Thoracic aorta (tissue), 2 donors: ENCODE results near the gene AP2M1. TPM values are rescaled to one million over a fixed set of nuclear protein-coding genes. Genes with fewer than 3 reads are reported as not detected.

Source experiments
- ATAC-seq: fragments of 150-250 bp; one replicate; pipeline ENCODE4 v1.8.0; 2017; ENCODE audit warnings: low read depth; ENCODE audit not compliant: insufficient number of reproducible peaks, low FRiP score
- DNase-seq: peaks from one replicate; pipeline ENCODE4 v3.0.0-alpha.2; 2020; ENCODE audit warnings: low spot score
- H3K27ac ChIP-seq, 2 donors: fragments of 200-600 bp; sonication (generic); 1 replicate in 1 of 2; 2 replicates in 1 of 2; pipeline ENCODE4 v1.5.1; 2016; ENCODE audit warnings: mild to moderate bottlenecking in 2 of 2, moderate library complexity in 2 of 2
- H3K27me3 ChIP-seq: fragments of 200-600 bp; sonication (generic); replicated peaks from 2 replicates; pipeline ENCODE4 v1.6.0; 2016; ENCODE audit warnings: mild to moderate bottlenecking; ENCODE audit not compliant: insufficient read depth
- H3K36me3 ChIP-seq: fragments of 200-600 bp; sonication (generic); one replicate; pipeline ENCODE4 v1.5.1; 2016
- H3K4me1 ChIP-seq, 2 donors: fragments of 200-600 bp; sonication (generic); 1 replicate in 1 of 2; 2 replicates in 1 of 2; pipeline versions ENCODE4 v1.5.1 to v1.6.0; 2016; ENCODE audit warnings: low read depth in 2 of 2, mild to moderate bottlenecking in 1 of 2; ENCODE audit not compliant: control insufficient read depth in 1 of 2
- H3K4me3 ChIP-seq: fragments of 200-600 bp; sonication (generic); 2 replicates; pipeline ENCODE4 v1.5.1; 2016; ENCODE audit warnings: mild to moderate bottlenecking
- H3K9me3 ChIP-seq: fragments of 200-600 bp; sonication (generic); 2 replicates; pipeline ENCODE4 v1.5.1; 2016
- total RNA-seq, 2 donors: library from RNA; depleted of rRNA; stranded (reverse); fragments of >200 nt; gene quantifications; one replicate each; pipeline versions ENCODE4 v1.1.0 to v1.2.3, GENCODE V29; 2016
- TF ChIP-seq, protein P1 (sequence below): fragments of 200-600 bp; sonication (generic); IDR thresholded peaks from one replicate; pipeline ENCODE4 v1.5.1; 2019; ENCODE audit warnings: antibody characterized with exemption

The AP2M1 gene
- total RNA-seq, 2 donors from 2014 or later, result 194 to 203 TPM

DNA sequence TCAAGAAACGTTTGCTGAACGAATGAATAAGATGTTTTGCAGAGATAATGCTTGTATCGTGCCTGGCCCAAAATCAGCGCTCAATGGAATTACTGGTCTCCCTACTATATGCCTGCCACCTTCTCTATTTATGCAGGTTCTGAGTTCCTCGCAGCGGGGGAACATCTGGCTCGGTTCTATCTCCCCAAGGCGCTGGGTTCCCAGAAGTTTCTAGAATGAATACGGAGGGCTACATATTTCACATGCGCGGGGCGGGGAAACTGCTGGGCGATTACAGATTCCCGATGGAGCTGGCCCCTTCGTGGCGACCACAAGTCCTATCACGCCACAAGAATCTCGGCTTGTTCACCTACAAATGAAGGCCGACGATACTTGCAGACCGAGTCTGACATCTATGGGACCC is 39.9 kb upstream of the AP2M1 start:
- no peaks in the 10 kb centered on the region for H3K9me3 ChIP-seq
- H3K4me3 ChIP-seq, result peak overlapping the region; percentile 83
- peak overlapping the region; percentile 87 to 90 for H3K27ac ChIP-seq
- peaks cover 10% of the 10 kb centered on the region for H3K36me3 ChIP-seq
- peaks cover 13 to 14% of the 10 kb centered on the region in 2 donors for H3K4me1 ChIP-seq
- no peak for DNase-seq
- TF ChIP-seq, protein P1, sequence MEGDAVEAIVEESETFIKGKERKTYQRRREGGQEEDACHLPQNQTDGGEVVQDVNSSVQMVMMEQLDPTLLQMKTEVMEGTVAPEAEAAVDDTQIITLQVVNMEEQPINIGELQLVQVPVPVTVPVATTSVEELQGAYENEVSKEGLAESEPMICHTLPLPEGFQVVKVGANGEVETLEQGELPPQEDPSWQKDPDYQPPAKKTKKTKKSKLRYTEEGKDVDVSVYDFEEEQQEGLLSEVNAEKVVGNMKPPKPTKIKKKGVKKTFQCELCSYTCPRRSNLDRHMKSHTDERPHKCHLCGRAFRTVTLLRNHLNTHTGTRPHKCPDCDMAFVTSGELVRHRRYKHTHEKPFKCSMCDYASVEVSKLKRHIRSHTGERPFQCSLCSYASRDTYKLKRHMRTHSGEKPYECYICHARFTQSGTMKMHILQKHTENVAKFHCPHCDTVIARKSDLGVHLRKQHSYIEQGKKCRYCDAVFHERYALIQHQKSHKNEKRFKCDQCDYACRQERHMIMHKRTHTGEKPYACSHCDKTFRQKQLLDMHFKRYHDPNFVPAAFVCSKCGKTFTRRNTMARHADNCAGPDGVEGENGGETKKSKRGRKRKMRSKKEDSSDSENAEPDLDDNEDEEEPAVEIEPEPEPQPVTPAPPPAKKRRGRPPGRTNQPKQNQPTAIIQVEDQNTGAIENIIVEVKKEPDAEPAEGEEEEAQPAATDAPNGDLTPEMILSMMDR, result no peak
- ATAC-seq, result no peak
- H3K27me3 ChIP-seq, result no peaks in the 10 kb centered on the region

GRCh38 chr3:184135149-184135910 is 39.3 kb upstream of the AP2M1 start, which contains the start of gene EIF2B5:
TSS of gene EIF2B5 (plus strand) at chr3:184135358. CDS start at chr3:184135386, 28 bp downstream.
- Histone ChIP-seq H3K4me3 (peak within 1 kb of the TSS; percentile 83), H3K36me3 (peaks cover 10% of the 10 kb centered on the region), H3K4me1 (peaks cover 13 to 14% of the 10 kb centered on the region in 2 donors), H3K27ac (peak within 1 kb of the TSS; percentile 87 to 90), H3K9me3 (no peaks in the 10 kb centered on the region), H3K27me3 (no peaks in the 10 kb centered on the region)
- peak; percentile 89 for ATAC-seq
- DNase-seq, result peak; percentile 79
- TF ChIP-seq, protein P1, result peak; percentile 40

DNA sequence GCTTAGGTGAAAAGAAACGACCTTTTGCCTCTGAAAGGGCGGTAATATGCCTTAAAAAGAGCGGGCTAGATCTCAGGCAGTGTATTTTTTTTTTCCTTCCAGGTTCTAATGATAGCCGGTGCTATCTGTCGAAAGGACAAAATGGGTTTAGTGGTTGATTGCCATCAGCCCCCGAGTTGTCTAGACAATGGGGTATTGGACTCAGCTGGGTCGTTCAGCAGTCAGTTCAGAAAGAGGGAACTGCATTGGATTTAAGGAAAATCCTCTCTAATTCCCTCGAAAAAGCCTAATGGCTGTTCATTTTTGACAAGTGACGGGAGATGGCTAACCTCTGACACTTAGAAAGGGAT is 38.8 kb upstream of the AP2M1 start:
- Histone ChIP-seq H3K9me3 (no peaks in the 10 kb centered on the region), H3K4me3 (peak overlapping the region; percentile 83), H3K4me1 (peaks cover 13 to 14% of the 10 kb centered on the region in 2 donors), H3K27ac (peak overlapping the region; percentile 87 to 90), H3K36me3 (peaks cover 15% of the 10 kb centered on the region), H3K27me3 (no peaks in the 10 kb centered on the region)
- DNase-seq (no peak), ATAC-seq (no peak)
- TF ChIP-seq, protein P1, result no peak

DNA sequence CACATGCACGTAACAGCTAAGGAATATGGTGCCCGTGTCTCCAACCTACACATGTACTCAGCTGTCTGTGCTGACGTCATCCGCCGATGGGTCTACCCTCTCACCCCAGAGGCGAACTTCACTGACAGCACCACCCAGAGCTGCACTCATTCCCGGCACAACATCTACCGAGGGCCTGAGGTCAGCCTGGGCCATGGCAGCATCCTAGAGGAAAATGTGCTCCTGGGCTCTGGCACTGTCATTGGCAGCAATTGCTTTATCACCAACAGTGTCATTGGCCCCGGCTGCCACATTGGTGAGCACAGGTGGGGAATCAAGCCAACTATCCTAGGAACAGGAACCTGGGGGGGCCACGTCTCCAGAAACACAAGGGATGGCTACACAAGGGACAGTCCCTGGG is 34.2 kb upstream of the AP2M1 start:
- H3K4me3 ChIP-seq, result no peak overlapping the region
- H3K9me3 ChIP-seq, result no peaks in the 10 kb centered on the region
- ATAC-seq (no peak), DNase-seq (no peak)
- peaks cover 9 to 14% of the 10 kb centered on the region in 2 donors for H3K4me1 ChIP-seq
- H3K27ac ChIP-seq, result no peak overlapping the region
- TF ChIP-seq, protein P1, result no peak
- peaks cover 58% of the 10 kb centered on the region for H3K36me3 ChIP-seq
- no peaks in the 10 kb centered on the region for H3K27me3 ChIP-seq

DNA sequence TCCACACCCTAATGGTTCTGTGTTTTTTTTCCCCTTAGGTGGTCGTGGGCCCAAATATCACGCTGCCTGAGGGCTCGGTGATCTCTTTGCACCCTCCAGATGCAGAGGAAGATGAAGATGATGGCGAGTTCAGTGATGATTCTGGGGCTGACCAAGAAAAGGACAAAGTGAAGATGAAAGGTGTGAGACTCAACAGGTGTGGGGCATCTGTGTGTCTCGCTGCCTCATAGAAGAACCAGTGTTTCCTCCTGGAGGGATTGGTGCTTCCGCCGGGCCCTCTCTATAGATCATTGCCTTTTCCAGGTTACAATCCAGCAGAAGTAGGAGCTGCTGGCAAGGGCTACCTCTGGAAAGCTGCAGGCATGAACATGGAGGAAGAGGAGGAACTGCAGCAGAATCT is 32.5 kb upstream of the AP2M1 start:
- H3K9me3 ChIP-seq, result no peaks in the 10 kb centered on the region
- no peaks in the 10 kb centered on the region for H3K27me3 ChIP-seq
- TF ChIP-seq, protein P1, result no peak
- no peak overlapping the region for H3K27ac ChIP-seq
- H3K36me3 ChIP-seq, result peaks cover 66% of the 10 kb centered on the region
- ATAC-seq, result no peak
- no peak for DNase-seq
- H3K4me1 ChIP-seq, result peaks cover 0 to under 1% of the 10 kb centered on the region in 2 donors
- no peak overlapping the region for H3K4me3 ChIP-seq
